ENCODE data around the gene YTHDC2. TPM values are rescaled to one million over a fixed set of nuclear protein-coding genes. Genes with fewer than 3 reads are reported as not detected.

YTHDC2 gene
- total RNA-seq, 2 experiments from 2014 or later = 26.8 to 28.2 TPM

DNA sequence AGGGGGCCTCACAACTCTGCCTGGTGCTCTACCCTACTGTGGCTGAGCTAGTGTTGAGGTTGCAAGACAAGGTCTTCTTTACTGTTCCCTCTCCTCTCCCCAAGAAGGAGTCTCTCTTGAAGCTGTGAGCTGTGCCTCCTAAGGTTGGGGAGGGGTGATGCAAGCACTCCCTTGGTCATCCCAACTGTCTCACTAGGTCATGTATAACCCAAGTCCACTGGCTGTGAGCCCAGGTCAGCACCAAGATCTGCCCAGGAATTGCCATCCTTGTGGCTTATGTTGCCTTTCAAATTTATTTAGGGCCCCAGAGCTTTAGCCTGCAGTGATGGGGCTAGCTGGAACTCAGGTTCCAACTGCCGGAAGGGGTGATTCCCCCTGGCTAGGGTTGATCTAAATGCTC is 10.3 kb upstream of the YTHDC2 start:
- H3K27ac Mint-ChIP-seq = no peak overlapping the region
- TF ChIP-seq, protein P1, sequence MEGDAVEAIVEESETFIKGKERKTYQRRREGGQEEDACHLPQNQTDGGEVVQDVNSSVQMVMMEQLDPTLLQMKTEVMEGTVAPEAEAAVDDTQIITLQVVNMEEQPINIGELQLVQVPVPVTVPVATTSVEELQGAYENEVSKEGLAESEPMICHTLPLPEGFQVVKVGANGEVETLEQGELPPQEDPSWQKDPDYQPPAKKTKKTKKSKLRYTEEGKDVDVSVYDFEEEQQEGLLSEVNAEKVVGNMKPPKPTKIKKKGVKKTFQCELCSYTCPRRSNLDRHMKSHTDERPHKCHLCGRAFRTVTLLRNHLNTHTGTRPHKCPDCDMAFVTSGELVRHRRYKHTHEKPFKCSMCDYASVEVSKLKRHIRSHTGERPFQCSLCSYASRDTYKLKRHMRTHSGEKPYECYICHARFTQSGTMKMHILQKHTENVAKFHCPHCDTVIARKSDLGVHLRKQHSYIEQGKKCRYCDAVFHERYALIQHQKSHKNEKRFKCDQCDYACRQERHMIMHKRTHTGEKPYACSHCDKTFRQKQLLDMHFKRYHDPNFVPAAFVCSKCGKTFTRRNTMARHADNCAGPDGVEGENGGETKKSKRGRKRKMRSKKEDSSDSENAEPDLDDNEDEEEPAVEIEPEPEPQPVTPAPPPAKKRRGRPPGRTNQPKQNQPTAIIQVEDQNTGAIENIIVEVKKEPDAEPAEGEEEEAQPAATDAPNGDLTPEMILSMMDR (IDR thresholded peaks at IDR 0.05) = no peak
- ChIA-PET CTCF (interaction anchor here (0.5 to 1.6 kb wide), 3 partner anchors 10 to 507 kb away, joined by 3 to 4 read pairs (median 4); partner anchors contain the start of gene YTHDC2), POLR2A (no interaction called here)
- no peaks in the 10 kb centered on the region for H3K4me1 Mint-ChIP-seq (ENCODE audit: low read depth)
- DNase-seq (no peak), ATAC-seq (no peak)
- no peaks in the 10 kb centered on the region for H3K9me3 Mint-ChIP-seq
- peaks cover 41% of the 10 kb centered on the region for H3K27me3 Mint-ChIP-seq
- H3K36me3 Mint-ChIP-seq (ENCODE audit: low read depth) = no peaks in the 10 kb centered on the region
- intact Hi-C loops (cut with micrococcal nuclease) = no loop called here
- no peak overlapping the region for H3K4me3 Mint-ChIP-seq

DNA sequence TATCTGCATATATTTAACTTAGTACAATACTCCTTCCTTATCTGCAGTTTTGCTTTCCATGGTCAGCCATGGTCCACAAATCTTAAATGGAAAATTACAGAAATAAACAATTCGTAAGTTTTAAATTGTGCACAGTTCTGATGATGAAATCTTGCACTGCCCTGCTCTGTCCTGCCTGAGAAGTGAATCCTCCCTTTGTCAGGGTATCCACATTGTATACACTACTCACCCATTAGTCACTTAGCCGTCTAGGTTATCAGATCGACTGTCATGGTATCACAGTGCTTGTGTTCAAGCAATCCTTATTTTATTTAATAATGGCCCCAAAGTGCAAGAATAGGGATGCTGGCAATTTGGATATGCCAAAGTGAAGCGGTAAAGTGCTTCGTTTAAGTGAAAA is 8.3 kb upstream of the YTHDC2 start:
- Mint-ChIP-seq H3K36me3 (ENCODE audit: low read depth) (no peaks in the 10 kb centered on the region), H3K4me1 (ENCODE audit: low read depth) (no peaks in the 10 kb centered on the region), H3K27ac (no peak overlapping the region), H3K9me3 (no peaks in the 10 kb centered on the region), H3K4me3 (no peak overlapping the region), H3K27me3 (peaks cover 39% of the 10 kb centered on the region)
- no peak for ATAC-seq
- ChIA-PET POLR2A (no interaction called here), CTCF (interaction anchor here (1.0 kb wide), 1 partner anchor 126 kb away, joined by 5 read pairs; no protein-coding TSS in a partner anchor)
- TF ChIP-seq, protein P1 (IDR thresholded peaks at IDR 0.05) = no peak
- intact Hi-C loops (cut with micrococcal nuclease) = no loop called here
- DNase-seq = no peak

DNA sequence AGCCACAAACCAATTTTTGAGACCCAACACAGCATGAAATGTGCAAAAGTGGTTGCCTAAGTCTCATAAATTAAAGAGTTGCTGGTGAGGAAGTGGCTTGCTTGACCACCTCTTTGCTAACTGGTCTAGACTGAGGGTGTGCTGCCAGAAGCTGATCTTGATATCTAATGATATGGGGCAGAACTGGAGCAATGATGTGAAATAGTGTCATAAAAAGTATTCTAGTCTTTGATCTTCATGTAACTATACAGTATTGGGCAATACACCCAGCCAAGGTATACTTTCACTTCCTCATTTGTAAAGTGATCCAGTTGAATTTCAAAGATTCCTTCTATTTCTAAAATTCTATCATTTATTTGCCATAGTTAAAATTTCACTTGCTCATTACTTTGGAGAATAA is 5.9 kb upstream of the YTHDC2 start:
- TF ChIP-seq, protein P1 (IDR thresholded peaks at IDR 0.05) = no peak
- intact Hi-C loops (cut with micrococcal nuclease) = no loop called here
- ATAC-seq (no peak), DNase-seq (no peak)
- H3K36me3 Mint-ChIP-seq (ENCODE audit: low read depth) = no peaks in the 10 kb centered on the region
- POLR2A ChIA-PET = interaction anchor here (1.1 kb wide), 1 partner anchor 13 kb away, joined by 3 read pairs; no protein-coding TSS in a partner anchor
- H3K9me3 Mint-ChIP-seq = no peaks in the 10 kb centered on the region
- peaks cover 35% of the 10 kb centered on the region for H3K27me3 Mint-ChIP-seq
- CTCF ChIA-PET = no interaction called here
- no peaks in the 10 kb centered on the region for H3K4me1 Mint-ChIP-seq (ENCODE audit: low read depth)
- no peak overlapping the region for H3K27ac Mint-ChIP-seq
- no peak overlapping the region for H3K4me3 Mint-ChIP-seq

DNA sequence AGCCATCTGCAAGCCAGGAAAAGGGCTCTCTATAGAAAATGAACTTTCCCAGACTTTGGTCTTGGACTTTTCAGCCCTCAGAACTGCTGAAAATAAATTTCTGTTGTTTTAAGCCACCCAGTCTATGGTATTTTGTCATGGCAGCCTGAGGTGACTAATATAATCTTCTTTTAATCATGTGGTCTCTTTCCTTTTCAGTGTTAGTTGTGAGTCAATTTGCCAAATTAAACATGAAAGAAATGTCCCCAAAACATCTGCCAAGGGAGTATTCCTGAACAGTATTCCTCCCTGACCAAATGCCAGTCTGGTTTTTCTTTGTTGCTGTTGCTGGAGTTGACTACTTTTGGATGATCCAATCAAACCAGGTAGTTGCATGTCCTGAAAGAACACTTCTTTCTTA is 4.7 kb upstream of the YTHDC2 start:
- intact Hi-C loops (cut with micrococcal nuclease) = no loop called here
- no peak overlapping the region for H3K4me3 Mint-ChIP-seq
- H3K4me1 Mint-ChIP-seq (ENCODE audit: low read depth) = peaks cover 2% of the 10 kb centered on the region
- DNase-seq (no peak), ATAC-seq (no peak)
- ChIA-PET CTCF (no interaction called here), POLR2A (no interaction called here)
- H3K27ac Mint-ChIP-seq = no peak overlapping the region
- peaks cover 2% of the 10 kb centered on the region for H3K9me3 Mint-ChIP-seq
- TF ChIP-seq, protein P1 (IDR thresholded peaks at IDR 0.05) = no peak
- H3K36me3 Mint-ChIP-seq (ENCODE audit: low read depth) = peaks cover 2% of the 10 kb centered on the region
- peaks cover 29% of the 10 kb centered on the region for H3K27me3 Mint-ChIP-seq

DNA sequence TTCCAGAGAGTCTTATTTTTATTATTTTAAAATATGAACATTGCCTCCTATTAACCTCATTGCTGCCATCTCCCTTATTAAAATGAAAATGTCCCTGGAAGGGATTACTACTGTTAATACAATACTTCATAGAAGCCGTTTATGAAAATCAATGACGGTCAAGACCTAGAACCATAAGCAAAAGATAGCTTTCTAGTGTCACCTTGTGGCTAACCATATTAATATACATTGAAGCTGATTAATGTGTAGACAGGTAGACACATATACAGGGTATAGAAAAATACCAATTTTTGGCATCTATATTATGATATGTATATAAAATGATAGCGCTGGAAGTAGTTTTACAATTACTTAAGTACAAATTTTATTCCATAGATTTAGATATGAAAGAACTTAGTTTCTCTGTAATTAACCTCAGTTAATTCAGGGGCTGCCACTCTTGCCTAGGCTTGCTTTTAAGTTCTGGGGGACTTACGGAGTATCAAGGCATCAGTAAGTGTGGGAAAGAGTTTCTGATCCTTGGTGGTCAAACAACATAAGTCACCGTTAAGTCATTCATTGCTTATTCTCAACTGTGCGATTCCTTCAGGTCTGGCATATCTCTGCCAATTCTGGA is 2.5 kb upstream of the YTHDC2 start:
- H3K4me3 Mint-ChIP-seq = no peak overlapping the region
- TF ChIP-seq, protein P1 (IDR thresholded peaks at IDR 0.05) = peak; percentile 52
- no peak overlapping the region for H3K27ac Mint-ChIP-seq
- H3K36me3 Mint-ChIP-seq (ENCODE audit: low read depth) = peaks cover 5% of the 10 kb centered on the region
- POLR2A ChIA-PET = no interaction called here
- intact Hi-C loops (cut with micrococcal nuclease) = loop anchor here (5.0 to 10.0 kb wide), 3 partner anchors 96 to 496 kb away; no protein-coding TSS in a partner anchor
- H3K4me1 Mint-ChIP-seq (ENCODE audit: low read depth) = peaks cover 12% of the 10 kb centered on the region
- CTCF ChIA-PET = interaction anchor here (1.2 to 3.9 kb wide), 7 partner anchors 126 to 514 kb away, joined by 3 to 31 read pairs (median 7); no protein-coding TSS in a partner anchor
- ATAC-seq = no peak
- no peak for DNase-seq
- H3K27me3 Mint-ChIP-seq = peaks cover 21% of the 10 kb centered on the region
- peaks cover 2% of the 10 kb centered on the region for H3K9me3 Mint-ChIP-seq

All from activated CD8-positive, alpha-beta T cell treated with anti-CD3 and anti-CD28 coated beads for 36 hours (primary cell).